T-helper 2 cell treated with Interferon-gamma antibody and Interleukin-4, amounts not matched to agents 100 ng/mL and 5 ng/mL, for 36 hours (primary cell): ENCODE measurements around the gene PET100. TPM values are rescaled to one million over a fixed set of nuclear protein-coding genes. Genes with fewer than 3 reads are reported as not detected.

Experiments
- intact Hi-C: fragments of 100-400 bp; cut with micrococcal nuclease; formaldehyde crosslinking; loops from one replicate; pipeline ENCODE4 v1.15.1; 2023
- total RNA-seq: library from RNA; stranded (reverse); gene quantifications from 2 replicates; pipeline ENCODE4 v1.2.3, GENCODE V29; 2022

PET100 gene
- total RNA-seq, 1 donor from 2014 or later = 129 TPM

GRCh38 chr19:7677669-7678311, 48.2 kb downstream of the PET100 start:
- intact Hi-C loops = no loop called here

- intact Hi-C loops = no loop called here
Measured at GRCh38 chr19:7678971-7679751, 49.6 kb downstream of the PET100 start.

- intact Hi-C loops = no loop called here
Measured at GRCh38 chr19:7679771-7680605, 50.4 kb downstream of the PET100 start.

- intact Hi-C loops = loop anchor here (1.0 kb wide), 3 partner anchors 28 to 119 kb away; no protein-coding TSS in a partner anchor
Measured at GRCh38 chr19:7680606-7681339, 51.2 kb downstream of the PET100 start, which contains the start of gene TRAPPC5. Gene TRAPPC5 (plus strand): TSS chr19:7680833. CDS start chr19:7682254, 1,421 bp downstream.

Other genes starting within 250 kb of the PET100 start
- 0.45 and 0.57 TPM in 2 replicates for gene PEX11G, start 140.8 kb upstream of the PET100 start, total RNA-seq
- 5.2 and 5.3 TPM in 2 replicates for gene ZNF358, start 113.7 kb upstream of the PET100 start, total RNA-seq
- gene MCOLN1, start 107.2 kb upstream of the PET100 start, total RNA-seq = 10.7 and 13.2 TPM in 2 replicates
- 115 and 116 TPM in 2 replicates for gene PNPLA6, start 94.1 kb upstream of the PET100 start, total RNA-seq
- gene CAMSAP3, start 33.9 kb upstream of the PET100 start, total RNA-seq = 0.11 and 0.16 TPM in 2 replicates
- gene XAB2, start 248 bp upstream of the PET100 start, total RNA-seq = 39.0 and 39.7 TPM in 2 replicates
- gene PCP2, start 3.9 kb downstream of the PET100 start, total RNA-seq = 0.82 and 2.0 TPM in 2 replicates
- gene STXBP2, start 7.3 kb downstream of the PET100 start, total RNA-seq = 124 and 129 TPM in 2 replicates
- gene RETN, start 39.3 kb downstream of the PET100 start, total RNA-seq = 0.55 TPM in 1 of 2 replicates, not detected in the other
- not detected in 2 replicates for gene MCEMP1, start 47.3 kb downstream of the PET100 start, total RNA-seq
- gene TRAPPC5, start 51.0 kb downstream of the PET100 start, total RNA-seq = 65.6 and 76.9 TPM in 2 replicates
- gene FCER2, start 72.3 kb downstream of the PET100 start, total RNA-seq = 0.25 TPM in 1 of 2 replicates, not detected in the other
- not detected in 2 replicates for gene CLEC4G, start 102.3 kb downstream of the PET100 start, total RNA-seq
- not detected in 2 replicates for gene CD209, start 117.7 kb downstream of the PET100 start, total RNA-seq
- not detected in 2 replicates for gene CLEC4M, start 133.4 kb downstream of the PET100 start, total RNA-seq
- gene EVI5L, start 200.4 kb downstream of the PET100 start, total RNA-seq = 5.1 and 6.0 TPM in 2 replicates
- gene PRR36, start 244.6 kb downstream of the PET100 start, total RNA-seq = 0.09 TPM in 1 of 2 replicates, not detected in the other